Measurements from ENCODE around the gene CFAP251.
"Not testable (repeated sequence)": the region's sequence is repeated elsewhere in the genome, so short reads cannot be mapped to it uniquely, and the experiment has no call there.

- TF ChIP-seq TAF1 (IDR thresholded peaks at IDR 0.05; ENCODE audit: low read depth, low read length); POLR2A (IDR thresholded peaks at IDR 0.05; ENCODE audit: low read depth, low read length); POLR2AphosphoS5 (IDR thresholded peaks at IDR 0.05; ENCODE audit: low read depth, low read length); POU2F2 (IDR thresholded peaks at IDR 0.05; ENCODE audit: low read depth, low read length); SPI1 (IDR thresholded peaks at IDR 0.05; ENCODE audit: low read depth, low read length); PAX5 (IDR thresholded peaks at IDR 0.05; ENCODE audit: insufficient read depth, low read length, severe bottlenecking): not testable (repeated sequence)
Measured at GRCh38 chr12:121988519-121988918, 70.1 kb downstream of the CFAP251 start.
